ENCODE measurements around the gene PARD3.

Gene PARD3

DNA sequence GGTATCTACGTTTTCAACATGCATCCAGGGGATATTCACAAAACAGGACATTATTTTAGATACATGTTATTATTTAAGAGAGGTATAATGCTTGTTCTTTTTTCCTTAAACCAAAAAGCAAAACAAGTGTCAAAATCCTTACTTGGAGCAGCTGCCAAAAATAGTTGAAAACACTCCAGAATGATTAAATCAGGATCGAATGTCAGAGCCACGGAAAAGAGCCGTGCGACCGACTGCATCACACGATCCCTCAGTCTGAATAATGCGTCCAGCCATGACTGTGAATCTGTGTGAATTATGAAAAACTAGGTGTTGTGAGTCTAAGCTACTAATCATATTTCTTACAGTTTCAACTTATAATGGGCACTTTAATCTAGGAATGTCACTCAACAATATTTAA lies 126.0 kb downstream of the PARD3 start:
- DNase-seq (ENCODE audit: low read depth) = no peak

DNA sequence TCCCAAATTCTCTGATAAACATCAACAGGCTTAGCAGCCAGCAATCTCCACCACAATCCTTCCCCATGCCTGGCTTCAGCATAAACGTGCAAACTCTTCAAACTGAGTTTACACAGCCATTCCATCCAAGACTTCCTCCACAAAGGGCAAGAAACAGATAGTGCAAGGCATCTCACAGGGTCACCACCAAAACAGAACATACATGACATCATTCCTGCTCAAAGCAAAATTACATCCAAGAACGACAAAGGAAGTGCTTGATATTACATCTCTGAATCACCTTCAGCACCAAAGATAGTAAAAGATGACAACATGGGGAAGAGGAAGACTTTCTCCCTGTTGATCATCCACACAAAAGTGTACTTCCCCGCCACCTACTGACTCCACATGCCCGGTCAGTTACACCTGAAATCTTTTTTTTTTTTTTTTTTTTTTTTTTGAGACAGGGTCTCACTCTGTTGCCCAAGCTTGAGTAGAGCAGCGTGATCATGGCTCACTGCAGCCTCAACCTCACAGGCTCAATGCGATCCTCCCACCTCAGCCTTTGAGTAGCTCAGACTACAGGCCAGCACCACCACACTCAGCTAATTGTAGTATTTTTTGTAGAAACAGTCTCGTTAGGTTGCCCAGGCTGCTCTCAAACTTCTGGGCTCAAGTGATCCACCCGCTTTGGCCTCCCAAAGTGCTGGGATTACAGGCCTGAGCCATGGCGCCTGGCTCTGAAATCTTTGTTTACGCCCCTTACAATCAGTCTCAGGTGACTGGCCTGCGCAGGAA lies 127.5 kb downstream of the PARD3 start:
- no peak for DNase-seq (ENCODE audit: low read depth)

- DNase-seq (ENCODE audit: low read depth) = no peak
Observed at GRCh38 chr10:34682580-34682979, 132.5 kb downstream of the PARD3 start.

- no peak for DNase-seq (ENCODE audit: low read depth)
Observed at GRCh38 chr10:34681933-34682332, 133.2 kb downstream of the PARD3 start.

DNA sequence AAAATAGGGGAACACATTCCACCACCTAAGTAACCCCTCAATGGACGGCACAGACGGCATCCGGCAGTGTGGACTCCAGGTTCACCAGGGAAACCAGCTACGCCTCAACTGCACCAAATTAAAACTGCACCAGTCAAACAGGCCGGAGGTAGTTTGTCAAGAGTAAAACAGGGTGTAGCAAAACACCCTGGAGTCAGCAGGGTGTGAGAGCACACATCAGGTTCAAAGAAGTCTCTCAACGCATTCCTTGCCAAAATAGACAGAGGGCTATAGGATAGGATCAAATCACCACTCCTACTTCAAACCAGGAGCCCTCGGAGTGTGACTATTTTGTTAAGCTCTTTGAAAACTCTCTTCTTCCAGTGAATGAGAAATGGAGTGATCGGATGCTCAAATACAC lies 135.9 kb downstream of the PARD3 start:
- no peak for DNase-seq (ENCODE audit: low read depth)

DNA sequence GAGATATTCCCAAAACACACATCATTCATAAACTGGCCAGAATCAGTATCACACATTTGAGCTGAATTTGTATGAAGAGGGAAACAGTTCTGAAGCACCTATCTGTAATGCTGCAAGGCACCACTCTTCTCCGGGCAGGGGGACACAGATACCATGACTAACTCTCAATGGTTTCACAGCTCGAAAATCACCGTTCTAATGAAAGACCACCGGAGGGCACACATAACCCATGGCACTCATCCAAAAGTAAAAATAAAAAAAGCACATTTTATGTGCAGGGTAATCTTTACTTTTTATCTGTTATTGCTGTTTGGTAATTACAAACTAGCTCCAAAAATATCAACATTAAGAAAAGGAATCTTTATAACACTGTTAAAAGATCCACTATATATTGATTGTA lies 137.5 kb downstream of the PARD3 start:
- DNase-seq (ENCODE audit: low read depth) = no peak

DNA sequence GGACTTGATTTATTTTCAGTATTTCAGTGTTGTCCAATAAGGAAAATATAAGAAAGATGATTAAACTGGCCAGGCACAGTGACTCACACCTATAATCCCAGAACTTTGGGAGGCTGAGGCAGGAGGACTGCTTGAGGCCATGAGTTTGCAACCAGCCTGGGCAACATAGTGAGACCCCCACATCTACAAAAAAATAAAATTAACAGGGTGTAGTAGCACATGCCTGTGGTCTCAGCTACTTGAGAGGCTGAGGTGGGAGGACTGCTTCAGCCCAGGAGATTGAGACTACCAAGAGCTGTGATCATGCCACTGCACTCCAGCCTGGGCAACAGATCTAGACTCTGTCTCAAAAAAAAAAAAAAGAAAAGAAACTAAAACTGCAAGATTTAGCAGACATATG lies 138.0 kb downstream of the PARD3 start:
- no peak for DNase-seq (ENCODE audit: low read depth)

- DNase-seq (ENCODE audit: low read depth) = no peak
Observed at GRCh38 chr10:34674176-34674575, 140.9 kb downstream of the PARD3 start.

- DNase-seq (ENCODE audit: low read depth) = no peak
Observed at GRCh38 chr10:34670081-34670480, 145.0 kb downstream of the PARD3 start.

DNA sequence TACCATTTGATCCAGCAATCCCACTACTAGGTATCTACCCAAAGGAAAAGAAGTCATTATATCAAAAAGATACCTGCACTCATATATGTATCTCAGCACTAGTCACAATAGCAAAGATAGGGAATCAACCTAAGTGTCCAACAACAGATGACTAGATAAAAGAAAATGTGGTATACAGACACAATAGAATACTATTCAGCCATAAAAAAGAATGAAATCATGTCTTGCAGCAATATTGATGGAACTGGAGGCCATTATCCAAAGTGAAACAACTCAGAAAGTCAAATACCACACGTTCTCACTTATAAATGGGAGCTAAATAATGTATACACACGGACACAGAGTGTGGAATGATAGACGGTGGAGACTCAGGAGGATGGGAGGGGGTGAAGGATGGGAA lies 146.0 kb downstream of the PARD3 start:
- no peak for DNase-seq (ENCODE audit: low read depth)

- DNase-seq (ENCODE audit: low read depth) = no peak
Observed at GRCh38 chr10:34667177-34667576, 147.9 kb downstream of the PARD3 start.

DNA sequence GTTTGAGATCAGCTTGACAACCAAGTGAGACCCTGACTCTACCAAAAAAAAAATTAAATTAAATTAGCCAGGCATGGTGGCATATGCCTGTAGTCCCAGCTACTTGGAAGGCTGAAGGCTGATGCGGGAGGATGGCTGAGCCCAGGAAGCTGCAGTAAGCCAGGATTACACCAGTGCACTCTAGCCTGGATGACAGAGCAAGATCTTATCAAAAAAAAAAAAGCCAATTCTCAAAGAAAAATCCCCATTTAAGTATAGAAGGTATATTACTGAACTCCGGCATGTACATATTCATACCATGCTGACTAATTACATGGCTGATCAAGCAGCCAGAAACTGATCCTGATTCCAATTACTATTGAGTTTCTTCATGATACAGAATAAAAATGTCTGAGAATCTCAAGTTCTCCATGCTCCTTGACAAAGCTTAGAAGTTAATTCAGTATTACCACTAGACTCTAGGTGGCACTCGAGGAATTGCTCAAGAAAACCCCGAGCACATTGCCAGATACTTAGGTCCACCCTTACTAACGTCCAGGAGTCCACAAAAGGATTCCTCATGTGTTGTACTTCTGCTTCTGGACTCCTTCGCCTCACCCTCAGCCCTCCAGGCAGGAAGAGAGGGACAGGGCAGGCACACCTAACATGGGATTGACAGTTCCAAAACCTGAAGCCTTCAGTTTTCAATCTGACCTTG lies 148.9 kb downstream of the PARD3 start:
- DNase-seq (ENCODE audit: low read depth) = no peak

DNA sequence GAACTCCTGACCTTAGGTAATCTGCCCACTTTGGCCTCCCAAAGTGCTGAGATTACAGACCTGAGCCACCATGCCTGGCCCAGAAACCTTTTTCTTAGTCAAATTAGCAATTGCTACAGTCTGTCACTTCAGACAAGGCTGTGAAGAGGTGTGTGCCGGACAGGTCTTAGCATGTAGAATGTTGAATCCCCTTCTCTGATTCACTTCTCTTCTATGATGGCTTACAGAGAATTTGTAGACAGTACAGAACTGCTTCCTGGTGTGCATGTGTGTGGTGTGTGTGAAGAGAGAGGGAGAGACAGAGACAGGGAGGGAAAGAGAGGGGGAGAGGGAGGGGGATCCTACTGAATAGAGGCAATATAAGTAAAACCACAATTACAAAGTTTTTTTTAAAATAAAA lies 150.4 kb downstream of the PARD3 start:
- DNase-seq (ENCODE audit: low read depth) = no peak

GRCh38 chr10:34661580-34661979 lies 153.5 kb downstream of the PARD3 start:
- DNase-seq (ENCODE audit: low read depth) = no peak

DNA sequence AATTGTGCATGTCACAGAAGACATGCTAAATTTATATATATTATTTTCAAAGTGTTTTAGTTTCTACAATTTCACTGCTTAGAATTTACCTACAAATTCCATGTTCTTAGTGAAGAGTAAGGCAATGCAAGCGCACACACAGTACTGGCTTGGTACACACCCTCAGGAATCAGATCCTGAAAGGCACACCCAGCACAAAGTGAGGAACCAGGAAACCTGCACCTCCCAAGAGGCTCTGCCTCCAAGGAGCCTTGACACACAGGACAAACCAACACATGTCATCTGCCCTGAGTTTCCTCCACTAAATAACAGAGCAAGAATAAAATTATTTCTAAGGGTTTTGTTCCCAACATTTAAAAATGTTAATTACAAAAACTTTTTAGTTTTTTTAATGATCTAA lies 156.2 kb downstream of the PARD3 start:
- DNase-seq (ENCODE audit: low read depth) = no peak

- DNase-seq (ENCODE audit: low read depth) = no peak
Observed at GRCh38 chr10:34656661-34657060, 158.4 kb downstream of the PARD3 start.

- DNase-seq (ENCODE audit: low read depth) = no peak
Observed at GRCh38 chr10:34655286-34656170, 159.6 kb downstream of the PARD3 start.

GRCh38 chr10:34654211-34654610 lies 160.9 kb downstream of the PARD3 start:
- DNase-seq (ENCODE audit: low read depth) = no peak

DNA sequence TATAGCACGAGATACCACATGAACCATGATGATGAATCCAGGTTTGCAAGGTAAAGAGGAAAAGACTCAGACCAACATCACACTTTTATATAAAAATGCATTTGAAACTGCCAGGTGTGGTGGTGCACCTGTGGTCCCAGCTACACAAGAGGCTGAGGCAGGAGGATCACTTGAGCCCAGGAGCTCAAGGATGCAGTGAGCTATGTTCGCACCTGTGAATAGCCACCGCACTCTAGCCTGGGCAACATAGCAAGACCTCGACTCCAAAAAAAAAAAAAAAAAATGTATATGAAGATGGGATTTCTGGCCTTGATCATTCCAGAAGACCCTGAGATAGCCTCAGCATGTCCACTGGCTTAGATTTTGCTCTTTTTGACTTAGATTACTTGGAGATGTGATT lies 161.6 kb downstream of the PARD3 start:
- DNase-seq (ENCODE audit: low read depth) = no peak

DNA sequence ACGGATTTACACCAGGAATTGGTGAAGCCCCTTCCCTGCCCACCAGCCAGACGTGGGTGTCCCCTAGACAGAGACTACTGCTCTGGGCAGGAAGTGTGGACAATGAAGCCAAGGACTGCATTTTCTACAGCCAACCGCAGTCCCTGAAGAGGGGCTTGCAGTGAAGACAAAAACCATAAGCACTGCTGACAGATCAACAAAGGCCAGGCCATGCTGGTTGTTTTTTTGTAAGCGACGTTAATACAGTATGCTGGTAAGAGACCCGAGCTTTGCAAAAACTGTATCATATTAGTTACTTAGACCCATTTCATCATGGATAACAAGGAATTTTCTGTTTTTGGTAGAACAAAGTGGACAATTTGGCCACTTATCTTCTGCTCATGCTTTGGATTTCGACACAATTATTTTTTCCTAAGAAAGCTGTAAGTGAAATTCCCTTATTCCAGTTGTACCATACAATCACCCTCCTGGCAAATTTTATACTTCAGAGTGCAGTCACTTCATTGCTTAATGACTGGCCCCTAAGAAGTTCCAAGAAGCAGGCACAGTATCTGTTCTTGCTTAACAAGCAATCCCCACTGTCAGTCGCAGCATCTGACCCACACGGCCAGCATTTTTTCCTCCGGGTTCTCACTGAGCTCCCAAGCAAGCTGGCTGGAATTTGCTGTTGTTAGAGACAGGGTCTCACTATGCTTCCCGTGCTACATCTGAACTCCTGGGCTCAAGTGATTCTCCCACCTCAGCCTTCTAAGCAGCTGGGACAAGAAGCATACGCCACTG lies 163.5 kb downstream of the PARD3 start:
- DNase-seq (ENCODE audit: low read depth) = no peak

- DNase-seq (ENCODE audit: low read depth) = no peak
Observed at GRCh38 chr10:34650156-34650555, 164.9 kb downstream of the PARD3 start.

- no peak for DNase-seq (ENCODE audit: low read depth)
Observed at GRCh38 chr10:34649385-34649784, 165.7 kb downstream of the PARD3 start.

Data from activated T-helper 1 cell treated with Interleukin-2 at 50 U/mL for 16 hours (primary cell).